Caco-2 (cell line): Measurements from ENCODE around the gene NEUROD1. TPM values are rescaled to one million over a fixed set of nuclear protein-coding genes. Genes with fewer than 3 reads are reported as not detected.

ENCODE experiments used
- BruUV-seq: library from RNA; stranded (reverse); fragments of 400-500 nt; replicated peaks from 2 replicates; lab custom pipeline; 2021; lab: Mats Ljungman, UMichigan
- CTCF ChIA-PET: fragments of 300-600 bp; sonication (Branson Sonifier 250); formaldehyde crosslinking; loops from one replicate; lab custom pipeline; 2022; ENCODE audit warnings: antibody characterized with exemption; lab: Charles Lee
- POLR2A ChIA-PET: fragments of 300-600 bp; sonication (Branson Sonifier 250); formaldehyde crosslinking; loops from one replicate; lab custom pipeline; 2022; ENCODE audit warnings: antibody characterized with exemption; lab: Charles Lee
- DNase-seq, 2 experiments: peaks; one replicate each; pipeline versions ENCODE4 v3.0.0 to v3.0.0-alpha.2; 2020 to 2022
- H3K27me3 ChIP-seq: replicated peaks from 2 replicates; pipeline ENCODE4 v1.6.0; 2011; ENCODE audit warnings: low read length; ENCODE audit not compliant: control insufficient read depth, insufficient read depth
- H3K36me3 ChIP-seq: 2 replicates; pipeline ENCODE4 v1.5.1; 2011; ENCODE audit warnings: low read length; ENCODE audit not compliant: control insufficient read depth, insufficient read depth
- H3K4me1 ChIP-seq: fragments of 250-450 bp; sonication (Bioruptor Pico); 2 replicates; pipeline ENCODE4 v1.5.1; 2020; ENCODE audit warnings: mild to moderate bottlenecking
- H3K4me3 ChIP-seq: 2 replicates; pipeline ENCODE4 v1.5.1; 2011; ENCODE audit warnings: low read depth, mild to moderate bottlenecking, control low read depth, low read length
- H3K9me3 ChIP-seq: fragments of 250-450 bp; sonication (Bioruptor Pico); 2 replicates; pipeline ENCODE4 v1.5.1; 2020; ENCODE audit warnings: mild to moderate bottlenecking, moderate library complexity
- H3K27ac Mint-ChIP-seq: one replicate; pipeline ENCODE4 v1.8.0; 2022; ENCODE audit warnings: mixed read lengths; ENCODE audit not compliant: unreplicated experiment
- H3K27me3 Mint-ChIP-seq: one replicate; pipeline ENCODE4 v1.8.0; 2022; ENCODE audit warnings: mixed read lengths; ENCODE audit not compliant: insufficient read depth, unreplicated experiment
- H3K36me3 Mint-ChIP-seq: one replicate; pipeline ENCODE4 v1.8.0; 2022; ENCODE audit warnings: mild to moderate bottlenecking, mixed read lengths; ENCODE audit not compliant: insufficient read depth, unreplicated experiment
- H3K4me1 Mint-ChIP-seq: one replicate; pipeline ENCODE4 v1.8.0; 2022; ENCODE audit warnings: low read depth, mixed read lengths; ENCODE audit not compliant: unreplicated experiment
- H3K4me3 Mint-ChIP-seq: one replicate; pipeline ENCODE4 v1.8.0; 2022; ENCODE audit warnings: mild to moderate bottlenecking, moderate library complexity, mixed read lengths; ENCODE audit not compliant: unreplicated experiment
- H3K9me3 Mint-ChIP-seq: one replicate; pipeline ENCODE4 v1.8.0; 2022; ENCODE audit warnings: mixed read lengths; ENCODE audit not compliant: unreplicated experiment
- CTCF ChIP-seq, 2 experiments: fragments of 200-600 bp in 1 of 2; IDR thresholded peaks; 1 replicate in 1 of 2; 2 replicates in 1 of 2; pipeline versions ENCODE4 v1.5.1 to v1.8.0; 2011 to 2022; ENCODE audit warnings: antibody characterized with exemption in 1 of 2, control low read depth in 1 of 2, inconsistent platforms in 1 of 2, low read depth in 1 of 2, low read length in 1 of 2, mild to moderate bottlenecking in 1 of 2, moderate library complexity in 1 of 2; ENCODE audit not compliant: insufficient read depth in 1 of 2, severe bottlenecking in 1 of 2, unreplicated experiment in 1 of 2
- intact Hi-C: fragments of 100-400 bp; cut with micrococcal nuclease; formaldehyde crosslinking; loops from one replicate; pipeline ENCODE4 v1.10.0; 2022; ENCODE audit not compliant: unreplicated experiment
- total RNA-seq: library from RNA; stranded (reverse); gene quantifications from 2 replicates; pipeline ENCODE4 v1.2.3, GENCODE V29; 2022

NEUROD1 gene
- total RNA-seq, 1 experiment from 2014 or later, result not detected

- Mint-ChIP-seq H3K4me3 (no peak overlapping the region), H3K9me3 (no peaks in the 10 kb centered on the region)
- BruUV-seq, result no TSS peak
Measured at GRCh38 chr2:181662287-181662686, 18.0 kb downstream of the NEUROD1 start.

GRCh38 chr2:181660181-181660580 lies 20.1 kb downstream of the NEUROD1 start:
- no TSS peak for BruUV-seq
- POLR2A ChIA-PET, result no interaction called here
- Mint-ChIP-seq H3K36me3 (no peaks in the 10 kb centered on the region), H3K27me3 (no peaks in the 10 kb centered on the region), H3K4me3 (no peak overlapping the region), H3K27ac (no peak overlapping the region), H3K4me1 (peaks cover 20% of the 10 kb centered on the region), H3K9me3 (no peaks in the 10 kb centered on the region)
- H3K36me3 ChIP-seq, result no peaks in the 10 kb centered on the region
- CTCF ChIA-PET, result no interaction called here
- no peak overlapping the region for H3K4me3 ChIP-seq
- no peak for TF ChIP-seq CTCF (IDR thresholded peaks at IDR 0.05; ENCODE audit: insufficient read depth in 1 of 2, low read depth in 1 of 2, low read length in 1 of 2, severe bottlenecking in 1 of 2, unreplicated experiment in 1 of 2)
- H3K9me3 ChIP-seq, result no peaks in the 10 kb centered on the region
- H3K27me3 ChIP-seq, result no peaks in the 10 kb centered on the region
- peaks cover 12% of the 10 kb centered on the region for H3K4me1 ChIP-seq
- peak; percentile 63 to 66 for DNase-seq
- intact Hi-C loops, result loop anchor here (2.0 kb wide), 1 partner anchor 85 kb away; no protein-coding TSS in a partner anchor

More at GRCh38 chr2:181662287-181662686, 18.0 kb downstream of the NEUROD1 start:
- no peak overlapping the region for H3K4me3 ChIP-seq
- H3K36me3 ChIP-seq, result no peaks in the 10 kb centered on the region
- ChIA-PET CTCF (no interaction called here), POLR2A (no interaction called here)
- Mint-ChIP-seq H3K27ac (no peak overlapping the region), H3K4me1 (peaks cover 20% of the 10 kb centered on the region), H3K36me3 (no peaks in the 10 kb centered on the region), H3K27me3 (no peaks in the 10 kb centered on the region)
- H3K27me3 ChIP-seq, result no peaks in the 10 kb centered on the region
- TF ChIP-seq CTCF (IDR thresholded peaks at IDR 0.05; ENCODE audit: insufficient read depth in 1 of 2, low read depth in 1 of 2, low read length in 1 of 2, severe bottlenecking in 1 of 2, unreplicated experiment in 1 of 2), result no peak
- no peak for DNase-seq
- H3K4me1 ChIP-seq, result peaks cover 12% of the 10 kb centered on the region
- intact Hi-C loops, result no loop called here
- no peaks in the 10 kb centered on the region for H3K9me3 ChIP-seq

- no TSS peak for BruUV-seq
- no peak for DNase-seq
- Mint-ChIP-seq H3K36me3 (no peaks in the 10 kb centered on the region), H3K4me3 (no peak overlapping the region), H3K27ac (no peak overlapping the region), H3K9me3 (no peaks in the 10 kb centered on the region), H3K4me1 (peaks cover 20% of the 10 kb centered on the region), H3K27me3 (peaks cover 3% of the 10 kb centered on the region)
- Histone ChIP-seq H3K4me3 (no peak overlapping the region), H3K36me3 (no peaks in the 10 kb centered on the region), H3K9me3 (no peaks in the 10 kb centered on the region), H3K4me1 (peaks cover 12% of the 10 kb centered on the region), H3K27me3 (no peaks in the 10 kb centered on the region)
- TF ChIP-seq CTCF (IDR thresholded peaks at IDR 0.05; ENCODE audit: insufficient read depth in 1 of 2, low read depth in 1 of 2, low read length in 1 of 2, severe bottlenecking in 1 of 2, unreplicated experiment in 1 of 2), result no peak
- intact Hi-C loops, result no loop called here
- ChIA-PET CTCF (no interaction called here), POLR2A (no interaction called here)
Measured at GRCh38 chr2:181658444-181658843, 21.9 kb downstream of the NEUROD1 start.
